ENCODE results near the gene FBXW12.

The FBXW12 gene

GRCh38 chr3:48352546-48352945, 19.5 kb upstream of the FBXW12 start:
- Histone ChIP-seq H3K18ac (ENCODE audit: low read length) (no peak overlapping the region), H2AK5ac (ENCODE audit: low read depth, low read length) (no peak overlapping the region), H3K4me2 (ENCODE audit: insufficient read depth, low read length, poor library complexity, severe bottlenecking) (no peak overlapping the region), H3K9me3 (replicated peaks in 1 of 2; ENCODE audit: control insufficient read depth in 2 of 2, insufficient read depth in 1 of 2, low read depth in 1 of 2, low read length in 2 of 2) (peaks cover 0 to 9% of the 10 kb centered on the region in 2 donors), H3K23ac (ENCODE audit: low read depth, low read length, poor library complexity) (no peak overlapping the region), H3K4me1 (ENCODE audit: control insufficient read depth in 2 of 2, insufficient read depth in 1 of 2, low read depth in 1 of 2, low read length in 2 of 2) (no peaks in the 10 kb centered on the region), H3K9ac (ENCODE audit: low read depth, low read length, poor library complexity) (no peak overlapping the region), H3K14ac (ENCODE audit: low read length) (no peak overlapping the region), H4K8ac (ENCODE audit: low read depth, low read length) (no peak overlapping the region), H2BK120ac (ENCODE audit: low read depth, low read length) (no peak overlapping the region), H4K91ac (ENCODE audit: low read depth, low read length, poor library complexity) (no peak overlapping the region), H3K79me1 (ENCODE audit: low read depth, low read length) (no peaks in the 10 kb centered on the region), H2BK5ac (ENCODE audit: low read length) (no peak overlapping the region), H3K36me3 (replicated peaks in 1 of 2; ENCODE audit: control insufficient read depth in 2 of 2, insufficient read depth in 2 of 2, low read length in 2 of 2) (no peaks in the 10 kb centered on the region), H2AFZ (ENCODE audit: low read length) (no peak overlapping the region), H2BK15ac (ENCODE audit: low read length) (no peak overlapping the region), H2BK12ac (ENCODE audit: low read length) (no peak overlapping the region), H3K4me3 (ENCODE audit: low read length in 2 of 2) (no peak overlapping the region), H3K27me3 (ENCODE audit: control insufficient read depth in 3 of 3, insufficient read depth in 3 of 3, low read depth in 1 of 3, low read length in 3 of 3) (peaks cover 0 to 5% (median 0%) of the 10 kb centered on the region in 3 experiments), H3K27ac (replicated peaks; ENCODE audit: low read length) (no peak overlapping the region), H3K4ac (ENCODE audit: low read length) (no peak overlapping the region)
- DNase-seq (ENCODE audit: low spot score), result no peak
- WGBS, 2 donors (ENCODE audit: extremely low coverage in 2 of 2, insufficient read length in 2 of 2, insufficient replicate concordance in 1 of 2), result no CpG with 5 or more reads among the region's 6 CpGs

DNA sequence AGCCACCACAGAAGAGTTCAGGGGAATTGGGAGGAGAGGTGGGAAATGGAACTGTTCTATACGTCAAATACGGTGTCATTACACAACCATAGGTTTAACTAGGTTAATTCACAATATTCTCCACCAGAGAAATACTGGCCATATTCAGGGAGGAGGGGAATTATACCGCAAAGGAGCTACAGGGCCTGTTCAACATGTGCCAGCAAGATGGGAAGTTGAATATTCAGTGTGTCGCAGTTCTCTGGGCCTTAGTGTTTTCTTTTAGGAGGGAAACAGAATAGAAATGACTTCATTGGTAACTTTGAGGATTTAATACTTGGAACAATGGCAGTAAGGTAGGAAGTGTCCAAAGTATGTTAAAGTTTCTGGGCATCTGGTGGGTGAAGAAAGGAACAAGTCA, 18.0 kb upstream of the FBXW12 start:
- H2AFZ ChIP-seq (ENCODE audit: low read length), result no peak overlapping the region
- H3K36me3 ChIP-seq (replicated peaks in 1 of 2; ENCODE audit: control insufficient read depth in 2 of 2, insufficient read depth in 2 of 2, low read length in 2 of 2), result no peaks in the 10 kb centered on the region
- no peaks in the 10 kb centered on the region for H3K4me1 ChIP-seq (ENCODE audit: control insufficient read depth in 2 of 2, insufficient read depth in 1 of 2, low read depth in 1 of 2, low read length in 2 of 2)
- H2BK12ac ChIP-seq (ENCODE audit: low read length), result no peak overlapping the region
- no peak overlapping the region for H3K18ac ChIP-seq (ENCODE audit: low read length)
- DNase-seq (ENCODE audit: low spot score), result no peak
- H2BK120ac ChIP-seq (ENCODE audit: low read depth, low read length), result no peak overlapping the region
- H2BK15ac ChIP-seq (ENCODE audit: low read length), result no peak overlapping the region
- no peaks in the 10 kb centered on the region for H3K79me1 ChIP-seq (ENCODE audit: low read depth, low read length)
- H2AK5ac ChIP-seq (ENCODE audit: low read depth, low read length), result no peak overlapping the region
- no peak overlapping the region for H3K9ac ChIP-seq (ENCODE audit: low read depth, low read length, poor library complexity)
- H4K8ac ChIP-seq (ENCODE audit: low read depth, low read length), result no peak overlapping the region
- H3K4me3 ChIP-seq (ENCODE audit: low read length in 2 of 2), result no peak overlapping the region
- no peak overlapping the region for H3K14ac ChIP-seq (ENCODE audit: low read length)
- H3K27ac ChIP-seq (replicated peaks; ENCODE audit: low read length), result no peak overlapping the region
- no peak overlapping the region for H4K91ac ChIP-seq (ENCODE audit: low read depth, low read length, poor library complexity)
- H3K4ac ChIP-seq (ENCODE audit: low read length), result no peak overlapping the region
- H3K23ac ChIP-seq (ENCODE audit: low read depth, low read length, poor library complexity), result no peak overlapping the region
- H3K4me2 ChIP-seq (ENCODE audit: insufficient read depth, low read length, poor library complexity, severe bottlenecking), result no peak overlapping the region
- H3K27me3 ChIP-seq (ENCODE audit: control insufficient read depth in 3 of 3, insufficient read depth in 3 of 3, low read depth in 1 of 3, low read length in 3 of 3), result peaks cover 0 to 5% (median 0%) of the 10 kb centered on the region in 3 experiments
- no CpG with 5 or more reads among the region's 4 CpGs for WGBS, 2 donors (ENCODE audit: extremely low coverage in 2 of 2, insufficient read length in 2 of 2, insufficient replicate concordance in 1 of 2)
- H3K9me3 ChIP-seq (replicated peaks in 1 of 2; ENCODE audit: control insufficient read depth in 2 of 2, insufficient read depth in 1 of 2, low read depth in 1 of 2, low read length in 2 of 2), result peaks cover 0 to 9% of the 10 kb centered on the region in 2 donors
- no peak overlapping the region for H2BK5ac ChIP-seq (ENCODE audit: low read length)

- Histone ChIP-seq H2BK15ac (ENCODE audit: low read length) (no peak overlapping the region), H3K9ac (ENCODE audit: low read depth, low read length, poor library complexity) (no peak overlapping the region), H2AFZ (ENCODE audit: low read length) (no peak overlapping the region), H2BK5ac (ENCODE audit: low read length) (no peak overlapping the region), H3K4me2 (ENCODE audit: insufficient read depth, low read length, poor library complexity, severe bottlenecking) (no peak overlapping the region), H3K23ac (ENCODE audit: low read depth, low read length, poor library complexity) (no peak overlapping the region), H2BK12ac (ENCODE audit: low read length) (no peak overlapping the region), H3K4me1 (ENCODE audit: control insufficient read depth in 2 of 2, insufficient read depth in 1 of 2, low read depth in 1 of 2, low read length in 2 of 2) (no peaks in the 10 kb centered on the region), H3K27me3 (ENCODE audit: control insufficient read depth in 3 of 3, insufficient read depth in 3 of 3, low read depth in 1 of 3, low read length in 3 of 3) (no peaks in the 10 kb centered on the region), H3K27ac (replicated peaks; ENCODE audit: low read length) (no peak overlapping the region), H3K9me3 (replicated peaks in 1 of 2; ENCODE audit: control insufficient read depth in 2 of 2, insufficient read depth in 1 of 2, low read depth in 1 of 2, low read length in 2 of 2) (peaks cover 5% of the 10 kb centered on the region in 2 donors), H3K18ac (ENCODE audit: low read length) (no peak overlapping the region), H3K4ac (ENCODE audit: low read length) (no peak overlapping the region), H3K4me3 (ENCODE audit: low read length in 2 of 2) (no peak overlapping the region), H2AK5ac (ENCODE audit: low read depth, low read length) (no peak overlapping the region), H4K8ac (ENCODE audit: low read depth, low read length) (no peak overlapping the region), H3K36me3 (replicated peaks in 1 of 2; ENCODE audit: control insufficient read depth in 2 of 2, insufficient read depth in 2 of 2, low read length in 2 of 2) (no peaks in the 10 kb centered on the region), H4K91ac (ENCODE audit: low read depth, low read length, poor library complexity) (no peak overlapping the region), H3K79me1 (ENCODE audit: low read depth, low read length) (no peaks in the 10 kb centered on the region), H2BK120ac (ENCODE audit: low read depth, low read length) (no peak overlapping the region), H3K14ac (ENCODE audit: low read length) (no peak overlapping the region)
- DNase-seq (ENCODE audit: low spot score), result no peak
- WGBS, 2 donors (ENCODE audit: extremely low coverage in 2 of 2, insufficient read length in 2 of 2, insufficient replicate concordance in 1 of 2), result no CpG with 5 or more reads among the region's 1 CpG
Measured at GRCh38 chr3:48356419-48356818, 15.6 kb upstream of the FBXW12 start.

DNA sequence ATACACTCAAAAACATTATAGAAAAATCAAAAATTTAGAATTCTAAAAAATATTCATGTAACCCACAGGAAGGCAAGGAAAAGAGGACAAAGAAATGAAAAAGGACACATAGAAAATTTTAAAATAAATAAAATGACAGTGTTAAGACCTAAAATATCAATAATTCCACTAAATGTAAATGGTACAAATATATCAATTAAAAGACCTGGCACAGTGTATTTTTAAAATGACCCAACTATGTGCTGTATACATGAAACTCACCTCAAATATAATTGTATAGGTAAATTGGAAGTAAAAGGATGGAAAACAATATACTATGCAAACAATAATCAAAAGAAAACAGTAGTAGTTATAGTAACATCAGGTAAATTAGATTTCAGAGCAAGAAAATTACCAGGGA, 10.1 kb upstream of the FBXW12 start:
- no peaks in the 10 kb centered on the region for H3K27me3 ChIP-seq (ENCODE audit: control insufficient read depth in 3 of 3, insufficient read depth in 3 of 3, low read depth in 1 of 3, low read length in 3 of 3)
- H4K91ac ChIP-seq (ENCODE audit: low read depth, low read length, poor library complexity), result no peak overlapping the region
- H2BK5ac ChIP-seq (ENCODE audit: low read length), result no peak overlapping the region
- H3K18ac ChIP-seq (ENCODE audit: low read length), result no peak overlapping the region
- no peak overlapping the region for H2BK12ac ChIP-seq (ENCODE audit: low read length)
- H3K4me3 ChIP-seq (ENCODE audit: low read length in 2 of 2), result no peak overlapping the region
- no peak overlapping the region for H2BK15ac ChIP-seq (ENCODE audit: low read length)
- H2BK120ac ChIP-seq (ENCODE audit: low read depth, low read length), result no peak overlapping the region
- no peak overlapping the region for H3K4me2 ChIP-seq (ENCODE audit: insufficient read depth, low read length, poor library complexity, severe bottlenecking)
- no peak overlapping the region for H2AFZ ChIP-seq (ENCODE audit: low read length)
- H2AK5ac ChIP-seq (ENCODE audit: low read depth, low read length), result no peak overlapping the region
- no peak overlapping the region for H4K8ac ChIP-seq (ENCODE audit: low read depth, low read length)
- DNase-seq (ENCODE audit: low spot score), result no peak
- H3K36me3 ChIP-seq (replicated peaks in 1 of 2; ENCODE audit: control insufficient read depth in 2 of 2, insufficient read depth in 2 of 2, low read length in 2 of 2), result no peaks in the 10 kb centered on the region
- H3K9ac ChIP-seq (ENCODE audit: low read depth, low read length, poor library complexity), result no peak overlapping the region
- no peak overlapping the region for H3K23ac ChIP-seq (ENCODE audit: low read depth, low read length, poor library complexity)
- no peak overlapping the region for H3K4ac ChIP-seq (ENCODE audit: low read length)
- no peaks in the 10 kb centered on the region for H3K4me1 ChIP-seq (ENCODE audit: control insufficient read depth in 2 of 2, insufficient read depth in 1 of 2, low read depth in 1 of 2, low read length in 2 of 2)
- peaks cover 4 to 14% of the 10 kb centered on the region in 2 donors for H3K9me3 ChIP-seq (replicated peaks in 1 of 2; ENCODE audit: control insufficient read depth in 2 of 2, insufficient read depth in 1 of 2, low read depth in 1 of 2, low read length in 2 of 2)
- H3K14ac ChIP-seq (ENCODE audit: low read length), result no peak overlapping the region
- H3K79me1 ChIP-seq (ENCODE audit: low read depth, low read length), result no peaks in the 10 kb centered on the region
- no peak overlapping the region for H3K27ac ChIP-seq (replicated peaks; ENCODE audit: low read length)
